BLaER1 (cell line): ENCODE measurements around the gene C1orf94.

Experiments
- H3K27ac ChIP-seq: shearing (Covaris generic); formaldehyde crosslinking; 2 replicates; pipeline ENCODE4 v1.8.1; 2022
- H3K27me3 ChIP-seq: shearing (Covaris generic); formaldehyde crosslinking; 2 replicates; pipeline ENCODE4 v1.8.1; 2022
- H3K36me3 ChIP-seq: shearing (Covaris generic); formaldehyde crosslinking; 2 replicates; pipeline ENCODE4 v1.8.1; 2022
- H3K4me1 ChIP-seq: shearing (Covaris generic); formaldehyde crosslinking; 2 replicates; pipeline ENCODE4 v1.8.1; 2022
- H3K4me2 ChIP-seq: shearing (Covaris generic); formaldehyde crosslinking; 2 replicates; pipeline ENCODE4 v1.8.1; 2022
- H3K4me3 ChIP-seq: shearing (Covaris generic); formaldehyde crosslinking; 2 replicates; pipeline ENCODE4 v1.8.1; 2022
- H3K9ac ChIP-seq: shearing (Covaris generic); formaldehyde crosslinking; 2 replicates; pipeline ENCODE4 v1.8.1; 2022
- H3K9me3 ChIP-seq: shearing (Covaris generic); formaldehyde crosslinking; 2 replicates; pipeline ENCODE4 v1.8.1; 2022
- H4K20me1 ChIP-seq: shearing (Covaris generic); formaldehyde crosslinking; 2 replicates; pipeline ENCODE4 v1.8.1; 2022
- Cebpa-rat ChIP-seq: shearing (Covaris generic); IDR thresholded peaks from 2 replicates; pipeline ENCODE4 v1.8.1; 2022

Gene C1orf94

GRCh38 chr1:34267326-34267725 lies 90.6 kb downstream of the C1orf94 start:
- H3K27ac ChIP-seq = no peak overlapping the region
- H3K4me1 ChIP-seq = no peaks in the 10 kb centered on the region
- H3K4me2 ChIP-seq = no peak overlapping the region
- no peaks in the 10 kb centered on the region for H4K20me1 ChIP-seq
- no peak overlapping the region for H3K9ac ChIP-seq
- no peaks in the 10 kb centered on the region for H3K9me3 ChIP-seq
- no peak for TF ChIP-seq Cebpa-rat
- no peaks in the 10 kb centered on the region for H3K27me3 ChIP-seq
- no peaks in the 10 kb centered on the region for H3K36me3 ChIP-seq
- no peak overlapping the region for H3K4me3 ChIP-seq

- Histone ChIP-seq H3K4me1 (no peaks in the 10 kb centered on the region), H3K27me3 (no peaks in the 10 kb centered on the region), H3K9me3 (no peaks in the 10 kb centered on the region), H4K20me1 (no peaks in the 10 kb centered on the region), H3K36me3 (no peaks in the 10 kb centered on the region), H3K4me2 (no peak overlapping the region), H3K4me3 (no peak overlapping the region), H3K9ac (no peak overlapping the region), H3K27ac (no peak overlapping the region)
- no peak for TF ChIP-seq Cebpa-rat
Observed at GRCh38 chr1:34268311-34268954, 91.7 kb downstream of the C1orf94 start.
